Uterus (tissue), 2 donors: Measurements from ENCODE around the gene ACY1.

Experiments
- POLR2A ChIP-seq, 2 donors: fragments of 450-650 bp; IDR thresholded peaks; one replicate each; pipeline ENCODE4 v1.6.1; 2016; ENCODE audit warnings: antibody characterized with exemption in 2 of 2, mild to moderate bottlenecking in 1 of 2, moderate library complexity in 1 of 2
- TF ChIP-seq, protein P1 (sequence below), 4 experiments: fragments of 200-600 bp in 2 of 4; fragments of 450-650 bp in 2 of 4; sonication (generic) in 2 of 4; IDR thresholded peaks; one replicate each; pipeline ENCODE4 v1.5.1; 2016 to 2019; ENCODE audit warnings: antibody characterized with exemption in 4 of 4, mild to moderate bottlenecking in 2 of 4, moderate library complexity in 1 of 4

DNA sequence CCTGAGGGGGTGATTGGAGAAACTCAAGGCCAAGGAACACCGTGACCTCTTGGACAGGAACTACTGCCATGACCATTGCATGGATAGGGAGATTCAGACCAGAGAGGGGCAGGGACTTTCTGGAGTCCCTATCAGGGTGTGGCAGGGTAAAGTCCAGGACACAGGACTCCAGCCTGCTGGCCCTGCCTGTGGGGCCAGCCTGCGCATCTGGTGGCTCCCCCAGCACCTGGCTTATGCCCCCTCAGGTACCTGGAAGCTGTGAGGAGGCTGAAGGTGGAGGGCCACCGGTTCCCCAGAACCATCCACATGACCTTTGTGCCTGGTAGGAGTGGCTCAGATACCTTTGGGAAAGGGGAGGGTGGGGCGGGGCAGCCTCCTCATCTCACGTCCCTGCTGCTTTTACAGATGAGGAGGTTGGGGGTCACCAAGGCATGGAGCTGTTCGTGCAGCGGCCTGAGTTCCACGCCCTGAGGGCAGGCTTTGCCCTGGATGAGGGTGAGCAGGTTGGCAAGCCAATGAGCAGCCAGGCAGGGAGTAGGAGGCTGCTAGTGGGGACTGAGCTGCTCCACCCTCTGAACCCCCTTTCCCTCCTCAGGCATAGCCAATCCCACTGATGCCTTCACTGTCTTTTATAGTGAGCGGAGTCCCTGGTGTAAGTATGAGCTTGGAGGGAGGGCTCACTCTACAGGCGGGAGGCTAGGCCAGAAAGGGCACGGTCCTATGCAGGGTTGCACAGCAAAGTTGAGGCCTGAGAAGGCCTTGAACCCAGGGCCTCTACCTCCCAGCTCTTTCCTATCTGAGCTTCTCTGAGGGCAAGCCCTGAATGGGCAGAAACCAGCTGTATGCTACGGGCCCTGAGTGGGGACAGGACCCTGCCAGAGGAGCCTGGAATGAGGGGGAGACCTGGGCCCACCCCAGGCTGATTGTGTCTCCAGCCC, 2.9 kb downstream of the ACY1 start:
- TF ChIP-seq, protein P1, sequence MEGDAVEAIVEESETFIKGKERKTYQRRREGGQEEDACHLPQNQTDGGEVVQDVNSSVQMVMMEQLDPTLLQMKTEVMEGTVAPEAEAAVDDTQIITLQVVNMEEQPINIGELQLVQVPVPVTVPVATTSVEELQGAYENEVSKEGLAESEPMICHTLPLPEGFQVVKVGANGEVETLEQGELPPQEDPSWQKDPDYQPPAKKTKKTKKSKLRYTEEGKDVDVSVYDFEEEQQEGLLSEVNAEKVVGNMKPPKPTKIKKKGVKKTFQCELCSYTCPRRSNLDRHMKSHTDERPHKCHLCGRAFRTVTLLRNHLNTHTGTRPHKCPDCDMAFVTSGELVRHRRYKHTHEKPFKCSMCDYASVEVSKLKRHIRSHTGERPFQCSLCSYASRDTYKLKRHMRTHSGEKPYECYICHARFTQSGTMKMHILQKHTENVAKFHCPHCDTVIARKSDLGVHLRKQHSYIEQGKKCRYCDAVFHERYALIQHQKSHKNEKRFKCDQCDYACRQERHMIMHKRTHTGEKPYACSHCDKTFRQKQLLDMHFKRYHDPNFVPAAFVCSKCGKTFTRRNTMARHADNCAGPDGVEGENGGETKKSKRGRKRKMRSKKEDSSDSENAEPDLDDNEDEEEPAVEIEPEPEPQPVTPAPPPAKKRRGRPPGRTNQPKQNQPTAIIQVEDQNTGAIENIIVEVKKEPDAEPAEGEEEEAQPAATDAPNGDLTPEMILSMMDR (IDR thresholded peaks at IDR 0.05) = no peak
- TF ChIP-seq POLR2A (IDR thresholded peaks at IDR 0.05) = no peak
